Stimulated activated CD4-positive, alpha-beta T cell treated with anti-CD3 and anti-CD28 coated beads, TNF-alpha, amount 100 ng/mL, for 4 hours (primary cell): ENCODE measurements around the gene LRRK1.
A peak's percentile ranks its signal among the peaks of the same experiment; 100 is the strongest.

Experiments
- DNase-seq, 3 experiments: peaks; one replicate each; pipeline ENCODE4 v3.0.0-alpha.2; 2020; ENCODE audit warnings: low read depth in 3 of 3

LRRK1 gene

DNA sequence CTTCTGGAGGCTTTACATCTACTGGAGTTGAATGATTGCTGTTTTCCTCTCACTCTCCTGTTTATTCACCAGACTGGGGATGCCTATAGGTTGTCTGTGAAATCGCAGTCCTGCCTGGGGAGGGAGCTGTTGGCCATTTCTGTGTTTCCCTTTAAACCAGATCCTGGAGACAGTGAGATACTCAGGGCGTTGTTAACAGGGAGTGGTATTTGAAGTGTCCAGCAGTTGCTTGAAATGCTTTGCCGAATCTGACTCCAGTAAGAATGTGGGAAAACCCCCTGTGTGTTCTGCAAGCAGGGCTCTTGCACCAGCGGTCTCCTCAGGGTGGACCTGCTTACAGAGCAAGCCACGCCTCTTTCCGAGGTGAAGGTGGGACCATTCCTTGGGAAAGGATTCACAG lies 4.3 kb upstream of the LRRK1 start:
- DNase-seq = no peak

GRCh38 chr15:100918034-100918689 lies 995 bp upstream of the LRRK1 start:
- peak; percentile 24 to 58 (median 56) for DNase-seq

- DNase-seq = peak in 1 of 3 experiments; percentile 19
Observed at GRCh38 chr15:100919481-100920405, 586 bp downstream of the LRRK1 start.

- no peak for DNase-seq
Observed at GRCh38 chr15:100920516-100921135, 1.5 kb downstream of the LRRK1 start.

DNA sequence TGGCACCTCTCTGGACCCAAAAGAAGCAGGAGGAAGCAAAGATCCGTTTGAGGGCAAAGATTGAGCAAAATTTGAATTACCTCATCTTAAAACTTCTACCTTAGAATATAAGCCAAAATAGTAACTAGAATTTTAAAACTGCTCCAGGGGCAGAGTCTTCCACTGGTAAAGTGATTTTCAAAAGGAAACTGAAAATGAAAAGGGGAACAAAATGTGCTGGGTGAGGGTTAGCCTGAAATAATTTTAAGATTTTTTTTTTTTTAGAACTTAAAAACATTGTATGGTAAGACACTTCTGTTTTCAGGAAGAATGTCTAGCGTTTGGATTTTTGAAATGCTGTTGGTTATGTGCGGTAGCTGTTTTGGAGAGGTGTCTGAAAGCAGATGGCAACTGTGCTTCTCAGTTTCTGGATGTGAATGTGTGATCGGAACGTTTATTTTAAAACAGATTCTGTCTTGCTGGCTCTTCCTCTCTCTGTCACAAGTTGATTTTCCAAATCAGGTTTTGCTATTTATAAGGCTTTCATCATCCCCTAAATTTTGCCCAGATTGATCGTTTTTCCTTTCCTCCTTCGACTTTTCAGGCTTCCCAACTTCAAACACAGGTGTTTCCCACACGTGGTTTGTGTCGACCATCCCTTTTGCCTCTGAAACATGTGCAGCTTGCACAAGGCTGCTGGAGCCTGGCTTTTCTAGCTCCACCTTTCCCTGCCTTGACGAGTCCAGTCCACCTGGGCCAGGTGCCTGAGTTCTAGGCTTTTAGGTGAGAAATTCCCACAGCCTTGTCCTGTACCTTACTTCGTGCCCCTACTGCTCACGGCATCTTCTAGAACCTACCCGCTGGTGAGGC lies 3.3 kb downstream of the LRRK1 start:
- DNase-seq = no peak

GRCh38 chr15:100923076-100923475 lies 3.9 kb downstream of the LRRK1 start:
- no peak for DNase-seq

DNA sequence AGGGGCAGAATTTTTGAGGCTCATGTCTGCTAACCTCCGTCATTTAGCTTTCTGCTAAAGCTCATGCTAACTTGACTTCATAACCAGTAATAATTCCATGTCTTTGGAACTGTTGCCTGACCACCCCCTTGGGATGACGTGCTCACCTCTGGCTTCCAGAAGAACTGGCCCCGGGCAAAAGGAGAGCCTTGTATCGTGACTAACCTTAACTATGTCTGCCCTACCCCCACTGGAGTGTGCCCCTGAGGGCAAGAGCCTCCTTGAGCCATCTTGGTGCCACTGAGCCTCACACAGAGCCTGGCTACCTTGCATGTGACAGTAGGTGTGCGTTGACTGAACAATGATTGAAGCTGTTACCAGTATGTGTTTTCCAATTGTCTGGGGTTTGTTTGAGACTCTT lies 4.7 kb downstream of the LRRK1 start:
- no peak for DNase-seq

DNA sequence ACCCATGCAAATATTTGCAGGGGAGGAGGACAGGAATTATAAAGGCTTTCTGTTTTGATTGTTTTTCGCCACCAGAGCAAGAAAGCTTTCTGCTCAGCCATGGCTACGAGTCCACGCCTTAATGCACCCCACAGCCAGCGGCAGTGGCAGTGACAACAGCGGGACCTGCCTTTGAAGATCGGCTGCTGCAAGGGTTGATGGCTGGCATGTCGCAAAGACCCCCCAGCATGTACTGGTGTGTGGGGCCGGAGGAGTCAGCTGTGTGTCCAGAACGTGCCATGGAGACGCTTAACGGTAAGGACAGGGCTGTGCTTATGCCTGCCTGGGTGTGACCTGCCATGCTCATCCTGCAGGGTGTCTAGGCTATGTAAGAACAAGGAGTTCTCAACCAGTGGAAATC lies 5.3 kb downstream of the LRRK1 start:
- no peak for DNase-seq

- DNase-seq = no peak
Observed at GRCh38 chr15:100925480-100925879, 6.3 kb downstream of the LRRK1 start.

DNA sequence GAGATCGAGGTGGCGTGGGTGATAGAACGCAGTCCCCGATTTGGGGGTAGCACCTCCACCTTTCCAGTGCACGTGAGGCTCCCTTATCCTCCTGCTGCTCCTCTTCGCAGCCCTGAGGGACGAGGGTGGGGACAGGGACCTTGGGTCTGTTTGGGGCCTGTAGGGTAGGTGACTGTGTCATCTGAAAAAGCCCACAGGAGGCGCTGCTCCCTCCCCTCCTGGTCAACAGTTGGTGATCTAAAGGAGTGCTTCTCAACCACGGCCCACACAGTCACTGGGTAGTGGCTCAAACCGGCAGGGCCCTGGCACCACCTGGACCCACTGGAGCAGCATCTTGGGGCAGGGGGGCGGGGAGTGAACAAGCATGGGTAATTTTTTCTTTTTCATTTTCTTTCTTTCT lies 7.1 kb downstream of the LRRK1 start:
- DNase-seq = no peak

DNA sequence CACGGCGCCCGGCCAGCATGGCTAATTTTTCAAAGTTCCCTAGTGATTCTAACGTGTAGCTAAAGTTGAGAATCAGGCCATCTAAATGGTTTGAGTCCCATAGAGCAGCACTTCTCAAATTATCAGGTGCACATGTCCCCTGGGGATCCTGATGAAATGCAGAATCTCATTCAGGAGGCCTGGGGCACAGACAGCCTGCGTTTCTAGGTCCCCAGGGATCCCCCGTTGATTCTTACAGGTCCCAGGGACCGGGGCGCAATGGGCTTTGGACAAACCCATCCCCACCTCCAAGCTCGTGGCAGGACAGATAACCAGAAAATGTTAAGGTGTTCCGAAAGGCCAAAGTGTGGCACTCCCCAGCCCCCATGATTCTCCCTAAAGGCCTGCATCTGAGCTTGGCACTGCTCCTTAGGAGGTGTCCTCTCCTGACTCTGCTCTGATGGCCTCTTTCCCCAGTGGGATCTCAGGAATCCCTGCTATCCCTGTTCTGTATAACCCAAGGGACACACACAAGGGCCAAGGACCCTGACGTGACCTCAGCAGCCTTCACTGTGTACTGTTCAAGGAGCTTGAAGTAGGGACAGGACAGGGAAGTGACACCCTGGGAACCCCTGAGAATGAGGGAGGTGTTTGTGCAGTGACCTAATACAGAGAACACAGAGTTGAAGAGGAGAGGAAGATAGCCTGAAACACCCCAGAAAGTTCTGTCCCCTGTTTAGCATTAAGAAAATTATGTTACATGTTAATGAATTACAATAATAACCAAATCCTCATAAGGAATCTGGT lies 8.0 kb downstream of the LRRK1 start:
- DNase-seq = no peak

DNA sequence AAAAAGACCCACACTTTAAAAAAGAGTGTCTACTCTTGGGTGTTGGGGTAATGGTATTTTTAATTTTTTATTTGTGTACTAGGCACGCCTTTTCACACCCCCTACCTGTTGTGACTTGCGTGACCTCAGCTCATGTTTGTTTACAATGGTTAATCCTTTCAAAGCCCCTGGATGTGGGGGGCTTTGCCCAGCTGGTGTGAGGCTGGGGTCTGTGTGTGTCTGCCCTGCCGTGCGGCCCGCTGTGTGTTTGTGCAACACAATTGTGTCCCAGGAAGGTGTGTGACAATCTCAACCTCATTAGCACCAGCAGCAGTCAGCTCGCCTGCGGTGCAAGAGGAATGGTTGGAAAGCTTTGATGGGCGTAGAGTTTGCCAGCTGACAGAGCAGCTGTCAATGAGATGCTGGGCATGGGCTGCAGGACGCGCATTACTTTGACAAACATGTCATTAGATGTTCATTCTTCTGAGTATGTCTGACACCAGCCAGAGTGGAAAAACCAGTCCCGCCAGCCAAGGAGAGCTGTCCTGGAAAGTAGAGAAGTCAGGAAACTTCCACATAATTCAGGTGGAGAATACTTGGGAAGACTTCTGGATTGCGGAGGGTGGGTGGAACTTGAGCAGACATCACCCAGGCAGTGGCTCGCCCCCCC lies 9.6 kb downstream of the LRRK1 start:
- DNase-seq = no peak

GRCh38 chr15:100929641-100930042 lies 10.5 kb downstream of the LRRK1 start:
- no peak for DNase-seq

- no peak for DNase-seq
Observed at GRCh38 chr15:100930306-100930848, 11.2 kb downstream of the LRRK1 start.

DNA sequence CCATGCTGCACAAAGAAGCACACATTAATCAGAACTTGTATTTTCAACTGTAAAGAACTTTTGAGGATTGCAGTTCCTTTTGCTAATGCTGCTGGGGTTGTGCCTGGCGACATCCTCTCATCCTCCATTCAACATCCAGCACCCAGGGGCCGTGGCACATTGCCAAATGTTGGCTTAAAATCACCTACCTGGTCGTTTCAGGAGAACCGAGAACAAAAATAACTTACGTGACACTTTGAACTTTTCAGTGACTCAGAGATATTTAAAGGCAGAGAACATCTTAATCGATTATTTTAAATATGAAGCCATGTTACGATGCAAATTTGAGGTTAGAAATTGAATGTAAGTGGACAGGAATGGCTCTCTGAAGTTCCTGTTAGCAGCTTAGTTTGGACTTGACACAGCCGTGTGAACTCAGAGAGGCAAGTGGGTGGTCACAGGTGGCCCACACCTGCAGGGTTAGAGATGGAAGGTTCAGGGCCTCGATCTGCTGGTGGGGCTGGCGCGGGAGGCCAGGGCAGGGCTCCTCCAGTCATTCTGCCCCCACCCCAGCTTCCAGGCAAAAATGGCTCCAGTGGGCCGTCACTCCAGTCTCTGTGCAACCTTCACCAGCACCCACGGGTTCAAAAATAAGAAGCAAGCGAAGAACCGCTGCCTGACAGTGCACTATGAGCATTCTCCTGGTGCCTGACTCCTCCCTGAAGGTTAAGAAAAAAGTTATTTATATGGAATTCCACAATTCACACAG lies 12.2 kb downstream of the LRRK1 start:
- DNase-seq = no peak

DNA sequence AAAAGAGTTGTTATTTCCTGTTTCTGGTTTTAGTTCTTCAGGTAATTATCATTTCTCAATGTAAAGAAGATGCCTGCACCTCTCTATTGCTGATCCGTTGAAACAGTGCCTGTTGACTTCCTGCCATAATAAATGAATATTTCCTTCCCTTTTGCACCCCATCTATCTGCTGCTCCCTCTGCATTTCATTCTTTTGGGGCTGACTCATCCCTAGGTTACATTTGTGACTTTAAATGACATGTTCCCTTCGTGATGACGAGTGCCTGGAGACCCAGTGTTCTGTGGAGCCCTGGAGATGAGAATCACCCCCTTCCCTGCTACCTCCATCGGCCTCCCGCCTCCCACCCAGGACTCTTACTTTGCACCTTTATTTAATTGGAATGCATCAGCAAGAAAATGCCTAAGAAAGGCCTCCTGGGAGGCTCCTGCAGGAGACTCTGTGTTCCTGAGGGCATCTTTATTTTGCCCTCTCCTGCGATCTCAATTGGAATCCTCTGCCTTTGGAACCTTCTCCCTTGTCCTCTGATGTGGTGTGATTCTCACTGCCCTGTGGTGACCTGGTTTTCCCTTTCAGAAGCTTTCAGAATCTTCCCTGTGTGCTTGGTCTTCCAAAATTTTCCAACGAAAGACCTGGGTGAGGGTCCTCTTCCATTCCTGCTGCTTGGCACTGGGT lies 13.7 kb downstream of the LRRK1 start:
- no peak for DNase-seq

DNA sequence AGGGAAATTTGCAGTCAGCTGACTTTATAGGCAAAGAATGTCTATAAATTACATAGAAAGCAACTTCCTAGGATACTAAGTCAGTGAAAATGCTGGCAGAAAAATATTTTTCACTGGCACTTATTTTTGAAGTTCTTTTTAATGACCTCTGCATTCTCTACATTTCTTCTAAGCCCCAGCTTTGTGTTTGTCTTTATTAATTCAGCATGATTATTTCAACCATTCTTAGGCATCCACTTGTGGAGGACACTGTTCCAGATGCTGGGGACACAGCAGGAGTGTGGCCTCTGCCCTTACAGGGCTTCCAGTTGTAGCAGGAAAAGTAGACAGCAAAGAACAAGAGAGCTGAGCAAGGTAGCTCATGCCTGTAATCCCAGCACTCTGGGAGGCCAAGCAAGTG lies 15.0 kb downstream of the LRRK1 start:
- DNase-seq = no peak

- DNase-seq = no peak
Observed at GRCh38 chr15:100934726-100935125, 15.6 kb downstream of the LRRK1 start.

DNA sequence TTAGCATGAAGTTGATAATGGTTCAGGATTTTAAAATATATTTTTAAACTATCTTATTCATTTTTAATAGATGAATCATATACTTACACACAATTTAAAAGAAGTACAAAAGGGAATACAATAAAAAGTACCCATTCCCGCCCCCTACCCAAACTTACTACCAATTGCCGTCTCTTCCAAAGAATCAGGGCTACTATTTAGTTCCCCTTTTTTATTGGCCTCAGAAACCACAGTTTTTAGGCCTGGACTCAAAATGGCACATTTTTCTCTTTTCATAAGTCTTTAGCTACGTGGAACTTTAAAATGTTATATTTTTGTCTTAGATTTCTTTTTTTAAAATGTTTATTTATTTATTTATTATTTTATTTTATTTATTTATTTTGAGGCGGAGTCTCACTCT lies 18.0 kb downstream of the LRRK1 start:
- DNase-seq = no peak
